Kidney (tissue), 14 donors: ENCODE results near the gene TESK1. TPM values are rescaled to one million over a fixed set of nuclear protein-coding genes. Genes with fewer than 3 reads are reported as not detected.

Experiments
- DNase-seq, 5 donors: peaks; one replicate each; pipeline ENCODE4 v3.0.0-alpha.2; 2013 to 2020
- FAIRE-seq: peaks from 2 replicates; lab custom pipeline; 2012; peaks lifted over from hg19 to GRCh38; lab: Jason Lieb, UNC
- H3K27ac ChIP-seq, 2 donors: one replicate each; pipeline ENCODE4 v1.7.0; 2013; ENCODE audit warnings: low read depth in 2 of 2, low read length in 2 of 2, inconsistent platforms in 1 of 2
- H3K27me3 ChIP-seq: one replicate; pipeline ENCODE4 v1.7.1; 2013; ENCODE audit warnings: low read length, inconsistent platforms; ENCODE audit not compliant: control insufficient read depth, insufficient read depth
- H3K36me3 ChIP-seq, 3 donors: one replicate each; pipeline versions ENCODE4 v1.7.0 to v1.7.1; 2013; ENCODE audit warnings: low read length in 3 of 3, control low read depth in 1 of 3, inconsistent platforms in 1 of 3; ENCODE audit not compliant: insufficient read depth in 3 of 3, control insufficient read depth in 2 of 3
- H3K4me1 ChIP-seq, 3 donors: one replicate each; pipeline versions ENCODE4 v1.7.0 to v1.7.1; 2013; ENCODE audit warnings: low read length in 3 of 3, inconsistent platforms in 1 of 3, low read depth in 1 of 3; ENCODE audit not compliant: control insufficient read depth in 2 of 3, insufficient read depth in 2 of 3
- H3K4me3 ChIP-seq, 3 donors: one replicate each; pipeline versions ENCODE4 v1.7.0 to v1.8.1; 2013; ENCODE audit warnings: low read length in 3 of 3, control low read depth in 1 of 3, inconsistent platforms in 1 of 3
- H3K9ac ChIP-seq, 3 donors: one replicate each; pipeline versions ENCODE4 v1.7.0 to v1.7.1; 2013; ENCODE audit warnings: low read length in 3 of 3, control low read depth in 1 of 3, inconsistent platforms in 1 of 3
- H3K9me3 ChIP-seq, 3 donors: one replicate each; pipeline versions ENCODE4 v1.7.0 to v1.7.1; 2013; ENCODE audit warnings: low read length in 3 of 3, control low read depth in 1 of 3, inconsistent platforms in 1 of 3; ENCODE audit not compliant: control insufficient read depth in 2 of 3, insufficient read depth in 1 of 3
- intact Hi-C: fragments of 100-400 bp; cut with DNase I; formaldehyde crosslinking; loops from one replicate; pipeline ENCODE4 v1.11.1; 2022
- polyA plus RNA-seq: library from polyadenylated mRNA; stranded (reverse); fragments of 350-450 nt; fragmentation: Illumina TruSeq; extraction: RNeasy Lipid Tissue Mini Kit (QIAGEN cat#74804); gene quantifications from one replicate; pipeline ENCODE4 v1.2.3, GENCODE V29; 2014; ENCODE audit warnings: low read depth, low replicate concordance; ENCODE audit not compliant: insufficient read depth
- total RNA-seq: library from RNA; stranded (reverse); fragmentation: NEBNext Ultra II Directional; extraction: Animal tissue kit (Norgen Biotek cat#: 25700); gene quantifications from one replicate; pipeline ENCODE4 v1.2.1, GENCODE V29; 2021
- TF ChIP-seq, protein P1 (sequence below): IDR thresholded peaks from 3 replicates; pipeline ENCODE4 v1.5.1; 2012; ENCODE audit warnings: mild to moderate bottlenecking, moderate library complexity, borderline replicate concordance; ENCODE audit not compliant: insufficient read depth; ENCODE audit errors: extremely low read depth
- donor health status: control.
- donor health status: control.
- donor health status: control.
- donor health status: control.
- donor health status: control.
- donor health status: DM: yes; HTN: yes; CAD: no.
- donor health status: Normal renal cell carcinoma (clear cell type).

Gene TESK1
- total and polyA plus RNA-seq, 2 donors from 2014 or later: 34.6 to 35.8 TPM

DNA sequence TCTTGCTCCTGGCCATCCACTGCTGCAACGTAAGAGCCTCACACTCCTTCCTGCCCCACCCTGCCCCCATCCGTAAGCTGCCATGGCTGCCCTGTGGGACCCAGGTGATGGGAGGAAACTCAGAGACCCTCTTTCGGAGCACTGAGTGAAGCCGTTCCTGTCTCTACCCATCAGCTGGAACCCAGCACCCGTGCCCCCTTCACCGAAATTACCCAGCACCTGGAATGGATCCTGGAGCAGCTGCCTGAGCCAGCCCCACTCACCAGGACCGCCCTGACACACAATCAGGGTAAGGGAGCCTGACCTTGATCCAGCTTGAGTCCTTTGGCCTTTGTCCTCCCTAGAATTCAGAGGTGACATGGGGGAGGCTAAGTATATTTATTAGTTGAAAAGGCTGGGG, 3.2 kb downstream of the TESK1 start:
- TF ChIP-seq, protein P1, sequence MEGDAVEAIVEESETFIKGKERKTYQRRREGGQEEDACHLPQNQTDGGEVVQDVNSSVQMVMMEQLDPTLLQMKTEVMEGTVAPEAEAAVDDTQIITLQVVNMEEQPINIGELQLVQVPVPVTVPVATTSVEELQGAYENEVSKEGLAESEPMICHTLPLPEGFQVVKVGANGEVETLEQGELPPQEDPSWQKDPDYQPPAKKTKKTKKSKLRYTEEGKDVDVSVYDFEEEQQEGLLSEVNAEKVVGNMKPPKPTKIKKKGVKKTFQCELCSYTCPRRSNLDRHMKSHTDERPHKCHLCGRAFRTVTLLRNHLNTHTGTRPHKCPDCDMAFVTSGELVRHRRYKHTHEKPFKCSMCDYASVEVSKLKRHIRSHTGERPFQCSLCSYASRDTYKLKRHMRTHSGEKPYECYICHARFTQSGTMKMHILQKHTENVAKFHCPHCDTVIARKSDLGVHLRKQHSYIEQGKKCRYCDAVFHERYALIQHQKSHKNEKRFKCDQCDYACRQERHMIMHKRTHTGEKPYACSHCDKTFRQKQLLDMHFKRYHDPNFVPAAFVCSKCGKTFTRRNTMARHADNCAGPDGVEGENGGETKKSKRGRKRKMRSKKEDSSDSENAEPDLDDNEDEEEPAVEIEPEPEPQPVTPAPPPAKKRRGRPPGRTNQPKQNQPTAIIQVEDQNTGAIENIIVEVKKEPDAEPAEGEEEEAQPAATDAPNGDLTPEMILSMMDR: no peak
- H3K4me3 ChIP-seq: no peak overlapping the region
- no peaks in the 10 kb centered on the region for H3K9me3 ChIP-seq
- no peak overlapping the region for H3K27ac ChIP-seq
- peaks cover 0 to 12% (median 0%) of the 10 kb centered on the region in 3 donors for H3K36me3 ChIP-seq
- intact Hi-C loops: no loop called here
- DNase-seq: no peak
- H3K9ac ChIP-seq: no peak overlapping the region
- no peaks in the 10 kb centered on the region for H3K27me3 ChIP-seq
- peaks cover 4 to 11% (median 10%) of the 10 kb centered on the region in 3 donors for H3K4me1 ChIP-seq
- no peak for FAIRE-seq

DNA sequence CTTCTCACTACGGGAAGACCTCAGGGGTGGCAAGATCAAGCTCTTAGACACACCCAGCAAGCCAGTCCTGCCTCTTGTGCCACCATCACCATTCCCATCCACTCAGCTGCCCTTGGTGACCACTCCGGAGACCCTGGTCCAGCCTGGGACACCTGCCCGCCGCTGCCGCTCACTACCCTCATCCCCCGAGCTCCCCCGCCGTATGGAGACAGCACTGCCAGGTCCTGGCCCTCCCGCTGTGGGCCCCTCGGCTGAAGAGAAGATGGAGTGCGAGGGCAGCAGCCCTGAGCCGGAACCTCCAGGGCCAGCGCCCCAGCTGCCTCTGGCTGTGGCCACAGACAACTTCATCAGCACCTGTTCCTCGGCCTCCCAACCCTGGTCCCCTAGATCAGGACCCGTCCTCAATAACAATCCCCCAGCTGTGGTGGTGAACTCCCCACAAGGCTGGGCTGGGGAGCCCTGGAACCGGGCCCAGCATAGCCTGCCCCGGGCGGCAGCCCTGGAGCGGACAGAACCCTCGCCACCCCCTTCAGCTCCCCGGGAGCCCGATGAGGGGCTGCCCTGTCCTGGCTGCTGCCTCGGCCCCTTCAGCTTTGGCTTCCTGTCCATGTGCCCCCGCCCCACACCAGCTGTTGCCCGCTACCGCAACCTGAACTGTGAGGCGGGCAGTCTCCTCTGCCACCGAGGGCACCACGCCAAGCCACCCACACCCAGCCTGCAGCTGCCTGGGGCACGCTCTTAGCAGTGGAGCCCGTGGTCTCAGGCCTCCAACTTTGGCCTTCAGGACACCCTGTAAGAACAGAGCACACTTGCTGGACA, 4.1 kb downstream of the TESK1 start:
- no peak overlapping the region for H3K4me3 ChIP-seq
- H3K27me3 ChIP-seq: no peaks in the 10 kb centered on the region
- no peaks in the 10 kb centered on the region for H3K9me3 ChIP-seq
- no peak overlapping the region for H3K27ac ChIP-seq
- peaks cover 0 to 10% (median 9%) of the 10 kb centered on the region in 3 donors for H3K4me1 ChIP-seq
- FAIRE-seq (no peak), DNase-seq (peak in 1 of 5 donors; percentile 77)
- TF ChIP-seq, protein P1: no peak
- intact Hi-C loops: no loop called here
- H3K9ac ChIP-seq: no peak overlapping the region
- H3K36me3 ChIP-seq: peaks cover 0 to 12% (median 0%) of the 10 kb centered on the region in 3 donors

DNA sequence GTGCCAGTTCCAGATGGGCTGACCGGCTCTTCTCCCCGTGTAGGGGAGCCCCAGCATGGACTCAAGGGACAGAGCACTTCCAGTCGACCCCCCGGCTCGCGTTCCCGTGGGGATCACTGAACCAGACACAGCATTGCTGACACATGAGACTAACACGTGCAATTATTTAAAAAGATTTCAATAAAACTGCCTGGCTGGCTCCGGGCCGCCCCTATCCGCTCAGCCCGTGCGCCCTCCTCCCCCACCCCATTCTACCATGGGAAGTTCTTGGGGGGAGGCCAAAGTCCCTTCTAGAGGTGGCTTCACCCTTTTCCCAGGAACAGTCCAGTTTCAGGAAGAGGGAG, 4.7 kb downstream of the TESK1 start:
- peaks cover 0 to 12% (median 0%) of the 10 kb centered on the region in 3 donors for H3K36me3 ChIP-seq
- FAIRE-seq (no peak), DNase-seq (peak in 1 of 5 donors; percentile 29)
- H3K9me3 ChIP-seq: no peaks in the 10 kb centered on the region
- H3K27ac ChIP-seq: no peak overlapping the region
- H3K4me1 ChIP-seq: peaks cover 0 to 10% (median 9%) of the 10 kb centered on the region in 3 donors
- H3K9ac ChIP-seq: no peak overlapping the region
- no peaks in the 10 kb centered on the region for H3K27me3 ChIP-seq
- H3K4me3 ChIP-seq: no peak overlapping the region
- intact Hi-C loops: no loop called here
- TF ChIP-seq, protein P1: no peak
